ENCODE results near the gene PKD1L1.

- TF ChIP-seq TAF1 (IDR thresholded peaks at IDR 0.05; ENCODE audit: low read depth) (no peak), EP300 (IDR thresholded peaks at IDR 0.05; ENCODE audit: borderline replicate concordance) (no peak)
- TF ChIP-seq, protein P1, sequence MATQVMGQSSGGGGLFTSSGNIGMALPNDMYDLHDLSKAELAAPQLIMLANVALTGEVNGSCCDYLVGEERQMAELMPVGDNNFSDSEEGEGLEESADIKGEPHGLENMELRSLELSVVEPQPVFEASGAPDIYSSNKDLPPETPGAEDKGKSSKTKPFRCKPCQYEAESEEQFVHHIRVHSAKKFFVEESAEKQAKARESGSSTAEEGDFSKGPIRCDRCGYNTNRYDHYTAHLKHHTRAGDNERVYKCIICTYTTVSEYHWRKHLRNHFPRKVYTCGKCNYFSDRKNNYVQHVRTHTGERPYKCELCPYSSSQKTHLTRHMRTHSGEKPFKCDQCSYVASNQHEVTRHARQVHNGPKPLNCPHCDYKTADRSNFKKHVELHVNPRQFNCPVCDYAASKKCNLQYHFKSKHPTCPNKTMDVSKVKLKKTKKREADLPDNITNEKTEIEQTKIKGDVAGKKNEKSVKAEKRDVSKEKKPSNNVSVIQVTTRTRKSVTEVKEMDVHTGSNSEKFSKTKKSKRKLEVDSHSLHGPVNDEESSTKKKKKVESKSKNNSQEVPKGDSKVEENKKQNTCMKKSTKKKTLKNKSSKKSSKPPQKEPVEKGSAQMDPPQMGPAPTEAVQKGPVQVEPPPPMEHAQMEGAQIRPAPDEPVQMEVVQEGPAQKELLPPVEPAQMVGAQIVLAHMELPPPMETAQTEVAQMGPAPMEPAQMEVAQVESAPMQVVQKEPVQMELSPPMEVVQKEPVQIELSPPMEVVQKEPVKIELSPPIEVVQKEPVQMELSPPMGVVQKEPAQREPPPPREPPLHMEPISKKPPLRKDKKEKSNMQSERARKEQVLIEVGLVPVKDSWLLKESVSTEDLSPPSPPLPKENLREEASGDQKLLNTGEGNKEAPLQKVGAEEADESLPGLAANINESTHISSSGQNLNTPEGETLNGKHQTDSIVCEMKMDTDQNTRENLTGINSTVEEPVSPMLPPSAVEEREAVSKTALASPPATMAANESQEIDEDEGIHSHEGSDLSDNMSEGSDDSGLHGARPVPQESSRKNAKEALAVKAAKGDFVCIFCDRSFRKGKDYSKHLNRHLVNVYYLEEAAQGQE (IDR thresholded peaks at IDR 0.05; ENCODE audit: low read depth), result no peak
Measured at GRCh38 chr7:47819607-47819920, 128.7 kb downstream of the PKD1L1 start.
